ENCODE measurements around the gene OLFML1. TPM values are rescaled to one million over a fixed set of nuclear protein-coding genes. Genes with fewer than 3 reads are reported as not detected.

OLFML1 gene
- total and polyA plus RNA-seq, 2 of the 8 experiments (the other 6 are each of a cell fraction or from before 2014, with no cell fraction given) = 0.24 TPM; not detected in 1

- no peaks in the 10 kb centered on the region for H3K23me2 ChIP-seq (ENCODE audit: low read depth, low read length)
- H3K23ac ChIP-seq (ENCODE audit: insufficient read length) = no peak overlapping the region
- no peaks in the 10 kb centered on the region for H4K20me1 ChIP-seq (replicated peaks in 1 of 2; ENCODE audit: control insufficient read depth in 1 of 2, insufficient read depth in 2 of 2, low read length in 2 of 2)
- no peak overlapping the region for H3K9ac ChIP-seq (replicated peaks in 1 of 4; ENCODE audit: extremely low read depth in 1 of 4, low read depth in 3 of 4, low read length in 3 of 4)
- TF ChIP-seq ZNF274 (IDR thresholded peaks at IDR 0.05; ENCODE audit: borderline replicate concordance, extremely low read depth, low read length) (no peak), CBX8 (IDR thresholded peaks at IDR 0.05; ENCODE audit: borderline replicate concordance, low read depth, low read length) (no peak), RBBP5 (IDR thresholded peaks at IDR 0.05; ENCODE audit: borderline replicate concordance, low read depth, low read length) (no peak), BACH1 (IDR thresholded peaks at IDR 0.05; ENCODE audit: low read length) (no peak), BRCA1 (IDR thresholded peaks at IDR 0.05; ENCODE audit: low read depth, low read length) (no peak), SIN3A (conservative IDR thresholded peaks at IDR 0.05 in 1 of 2, IDR thresholded peaks at IDR 0.05 in 1 of 2; ENCODE audit: low read depth in 1 of 2, low read length in 2 of 2) (no peak), SRF (IDR thresholded peaks at IDR 0.05; ENCODE audit: low read depth, low read length) (no peak), KDM1A (IDR thresholded peaks at IDR 0.05; ENCODE audit: borderline replicate concordance, low read length) (no peak), TAF7 (optimal IDR thresholded peaks at IDR 0.05; ENCODE audit: borderline replicate concordance, low read depth, low read length) (no peak)
- H2BK15ac ChIP-seq (ENCODE audit: low read length) = no peak overlapping the region
- no peak overlapping the region for H4K8ac ChIP-seq (ENCODE audit: extremely low read depth, insufficient read depth, low read length)
- no peak overlapping the region for H3K18ac ChIP-seq (ENCODE audit: extremely low read depth, low read length)
- no peaks in the 10 kb centered on the region for H3K36me3 ChIP-seq (ENCODE audit: control insufficient read depth in 2 of 4, insufficient read depth in 4 of 4, low read length in 3 of 4)
- no peaks in the 10 kb centered on the region for H3K9me3 ChIP-seq (ENCODE audit: insufficient read depth in 2 of 2, low read depth in 1 of 2, low read length in 1 of 2)
- no peak overlapping the region for H3K27ac ChIP-seq (ENCODE audit: low read depth, low read length)
- no peak overlapping the region for H4K91ac ChIP-seq (replicated peaks; ENCODE audit: insufficient read length, low read length)
- FAIRE-seq (no peak), DNase-seq (ENCODE audit: low read depth in 1 of 2, low spot score in 2 of 2) (no peak)
- no peaks in the 10 kb centered on the region for H3K79me1 ChIP-seq (ENCODE audit: low read depth, low read length)
- H2AK5ac ChIP-seq (ENCODE audit: low read depth, low read length) = no peak overlapping the region
- no peak overlapping the region for H2BK12ac ChIP-seq (ENCODE audit: low read depth, low read length)
- WGBS, 2 experiments (ENCODE audit: extremely low coverage in 1 of 2, insufficient coverage in 1 of 2, insufficient read length in 1 of 2, insufficient replicate concordance in 2 of 2, low coverage in 1 of 2, low lambda C conversion rate in 2 of 2, missing lambda C conversion rate in 1 of 2) = 90% methylated on average over 12 of the region's 12 CpGs; no CpG with 5 or more reads in 1 of the 2 experiments
- H3K4ac ChIP-seq (replicated peaks; ENCODE audit: insufficient read length, low read depth, low read length) = peak overlapping the region; percentile 7
- H3K14ac ChIP-seq (ENCODE audit: insufficient read length) = no peak overlapping the region
- H2BK120ac ChIP-seq (replicated peaks; ENCODE audit: low read depth, low read length) = no peak overlapping the region
- no peak overlapping the region for H4K5ac ChIP-seq (ENCODE audit: insufficient read length, low read depth, low read length)
- ChIA-PET CTCF (ENCODE audit: partially characterized antibody) (interaction anchor here (0.8 to 3.1 kb wide), 12 partner anchors 8 to 152 kb away, joined by 3 to 31 read pairs (median 4); no protein-coding TSS in a partner anchor), POLR2A (ENCODE audit: partially characterized antibody) (interaction anchor here (1.2 kb wide), 1 partner anchor 26 kb away, joined by 3 read pairs; no protein-coding TSS in a partner anchor)
- H3K4me2 ChIP-seq (ENCODE audit: insufficient read depth in 1 of 2, low read depth in 2 of 2, low read length in 2 of 2) = no peak overlapping the region
- no peaks in the 10 kb centered on the region; a peak in 2 of 7 replicates for H3K4me1 ChIP-seq (replicated peaks in 1 of 4; ENCODE audit: control insufficient read depth in 3 of 4, insufficient read depth in 4 of 4, low read length in 3 of 4)
- no peak overlapping the region for H2BK5ac ChIP-seq (ENCODE audit: low read depth, low read length)
- H3K79me2 ChIP-seq (ENCODE audit: control insufficient read depth in 1 of 2, insufficient read depth in 2 of 2, low read length in 2 of 2) = no peaks in the 10 kb centered on the region
- H2BK20ac ChIP-seq (ENCODE audit: low read length) = no peak overlapping the region
- no peak overlapping the region for H2AFZ ChIP-seq (ENCODE audit: low read length)
- no peak overlapping the region for H3K4me3 ChIP-seq (ENCODE audit: extremely low read depth in 1 of 4, insufficient read depth in 2 of 4, low read depth in 3 of 4, low read length in 4 of 4)
- H3K56ac ChIP-seq (replicated peaks; ENCODE audit: insufficient read length, low read depth, low read length) = no peak overlapping the region
- H3K27me3 ChIP-seq (replicated peaks in 1 of 4; ENCODE audit: control insufficient read depth in 3 of 4, extremely low read depth in 1 of 4, insufficient read depth in 3 of 4, low read length in 3 of 4) = no peaks in the 10 kb centered on the region
Measured at GRCh38 chr11:7538466-7539454, 53.5 kb downstream of the OLFML1 start.
